Keratinocyte (primary cell): ENCODE measurements around the gene BCL11B.

Experiments used
- CTCF ChIP-seq, 3 experiments: IDR thresholded peaks in 1 of 3; conservative IDR thresholded peaks in 1 of 3; optimal IDR thresholded peaks in 1 of 3; 2 replicates in 2 of 3; 3 replicates in 1 of 3; pipeline versions ENCODE3 to v1.5.1; 2011; ENCODE audit warnings: low read length in 3 of 3, mild to moderate bottlenecking in 3 of 3, moderate library complexity in 2 of 3, control low read depth in 1 of 3, inconsistent platforms in 1 of 3; ENCODE audit not compliant: insufficient read depth in 2 of 3; ENCODE audit errors: extremely low read depth in 1 of 3
- EZH2 ChIP-seq: IDR thresholded peaks from one replicate; pipeline ENCODE4 v1.6.1; 2012; ENCODE audit warnings: inconsistent platforms, mild to moderate bottlenecking, low read length, moderate library complexity

GRCh38 chr14:99214701-99215100 is 57.3 kb downstream of the BCL11B start:
- TF ChIP-seq CTCF (optimal IDR thresholded peaks at IDR 0.05 in 1 of 3, IDR thresholded peaks at IDR 0.05 in 1 of 3, conservative IDR thresholded peaks at IDR 0.05 in 1 of 3; ENCODE audit: extremely low read depth in 1 of 3, insufficient read depth in 2 of 3, low read length in 3 of 3) = no peak
- no peak for TF ChIP-seq EZH2
